Stimulated activated CD4-positive, alpha-beta T cell treated with anti-CD3 and anti-CD28 coated beads, Interleukin-12 subunit alpha, Interleukin-12 subunit beta, amount 100 ng/mL, for 48 hours (primary cell): ENCODE data around the gene SP7.
A peak's percentile ranks its signal among the peaks of the same experiment; 100 is the strongest.
"Not testable (repeated sequence)": the region's sequence is repeated elsewhere in the genome, so short reads cannot be mapped to it uniquely, and the experiment has no call there.

ENCODE experiments used
- DNase-seq, 3 donors: peaks; one replicate each; pipeline ENCODE4 v3.0.0-alpha.2; 2020; ENCODE audit warnings: low read depth in 2 of 3, low spot score in 1 of 3

SP7 gene

DNA sequence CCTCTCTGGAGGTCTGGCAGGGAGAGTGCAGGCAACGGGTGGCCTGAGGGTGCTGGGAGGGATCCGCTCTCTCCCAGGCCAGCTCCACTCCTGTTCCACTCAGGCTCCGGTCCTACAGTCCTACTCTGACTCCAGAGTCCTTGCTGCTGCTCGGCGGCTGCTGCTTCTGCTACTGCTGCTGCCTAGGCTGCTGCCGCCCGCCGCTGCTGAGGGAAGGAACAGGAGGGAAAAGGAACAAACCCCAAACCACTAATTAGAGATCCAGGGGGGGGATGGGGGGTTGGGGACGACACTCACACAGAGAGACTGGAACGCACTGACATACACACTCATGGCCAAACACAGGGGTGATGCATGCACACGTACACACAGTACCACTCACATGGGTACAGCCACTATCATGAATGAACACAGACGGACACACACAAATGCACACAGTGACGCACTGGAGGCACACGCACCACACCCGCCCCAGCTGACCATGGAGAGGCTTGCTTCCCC lies at the start of gene SP7:
Gene SP7, minus strand, starts transcription at position 174 of the 501 bp plus-strand sequence. CDS start 708 bp downstream, outside the sequence.
- no peak for DNase-seq

GRCh38 chr12:53383258-53383657 lies 47.1 kb upstream of the SP7 start:
- no peak for DNase-seq

DNA sequence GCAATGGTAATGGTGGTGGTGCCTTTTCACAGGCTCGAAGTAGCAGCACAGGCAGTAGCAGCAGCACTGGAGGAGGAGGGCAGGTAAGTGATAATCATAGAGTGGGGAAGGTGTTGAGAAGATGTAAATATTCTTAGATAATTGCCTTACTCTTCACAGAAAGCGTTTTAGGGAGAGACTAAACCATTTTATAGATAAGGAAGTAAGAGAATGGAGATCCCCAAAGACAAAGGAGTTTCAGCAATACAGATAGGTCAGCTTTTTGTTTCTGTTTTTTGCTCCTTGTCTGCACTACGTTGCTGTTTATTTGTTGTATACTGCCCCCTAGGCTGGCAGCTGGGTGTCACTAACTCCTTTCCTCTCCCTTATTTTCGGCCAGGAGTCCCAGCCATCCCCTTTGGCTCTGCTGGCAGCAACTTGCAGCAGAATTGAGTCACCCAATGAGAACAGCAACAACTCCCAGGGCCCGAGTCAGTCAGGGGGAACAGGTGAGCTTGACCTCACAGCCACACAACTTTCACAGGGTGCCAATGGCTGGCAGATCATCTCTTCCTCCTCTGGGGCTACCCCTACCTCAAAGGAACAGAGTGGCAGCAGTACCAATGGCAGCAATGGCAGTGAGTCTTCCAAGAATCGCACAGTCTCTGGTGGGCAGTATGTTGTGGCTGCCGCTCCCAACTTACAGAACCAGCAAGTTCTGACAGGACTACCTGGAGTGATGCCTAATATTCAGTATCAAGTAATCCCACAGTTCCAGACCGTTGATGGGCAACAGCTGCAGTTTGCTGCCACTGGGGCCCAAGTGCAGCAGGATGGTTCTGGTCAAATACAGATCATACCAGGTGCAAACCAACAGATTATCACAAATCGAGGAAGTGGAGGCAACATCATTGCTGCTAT lies 45.8 kb upstream of the SP7 start:
- DNase-seq, result no peak

DNA sequence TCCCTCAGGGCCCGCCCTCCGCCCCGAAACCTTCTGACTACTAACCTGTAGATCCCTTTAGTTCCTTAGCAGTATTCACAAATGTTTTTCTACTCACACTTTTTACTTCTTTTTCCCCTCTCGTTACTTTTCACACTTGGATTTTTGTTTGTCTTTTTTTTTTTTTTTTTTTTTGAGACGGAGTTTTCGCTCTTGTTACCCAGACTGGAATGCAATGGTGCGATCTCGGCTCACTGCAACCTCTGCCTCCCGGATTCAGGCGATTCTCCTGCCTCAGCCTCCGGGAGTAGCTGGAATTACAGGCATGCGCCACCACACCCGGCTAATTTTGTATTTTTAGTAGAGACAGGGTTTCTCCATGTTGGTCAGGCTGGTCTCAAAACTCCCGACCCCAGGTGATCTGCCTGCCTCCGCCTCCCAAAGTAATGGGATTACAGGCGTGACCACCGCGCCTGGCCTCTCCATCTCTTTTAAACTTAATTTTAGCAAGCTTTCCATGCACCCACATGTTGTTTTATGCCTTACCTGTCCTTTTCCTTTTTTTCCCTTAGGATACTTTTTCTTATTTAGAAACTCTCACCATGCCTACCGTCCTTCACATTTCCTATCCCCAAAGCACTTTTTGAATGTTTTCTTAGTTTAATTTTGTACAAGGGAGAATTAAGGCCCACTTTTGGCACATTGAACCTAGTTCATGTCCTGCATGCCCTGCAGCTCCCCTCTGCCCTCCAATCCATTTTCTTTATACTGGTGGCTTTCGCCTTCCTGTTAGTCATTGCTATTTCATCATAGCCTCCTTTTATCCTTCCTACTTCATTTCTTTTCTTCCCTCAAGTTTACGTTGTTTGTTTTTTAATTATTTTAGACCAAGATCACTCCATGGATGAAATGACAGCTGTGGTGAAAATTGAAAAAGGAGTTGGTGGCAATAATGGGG lies 44.9 kb upstream of the SP7 start:
- DNase-seq, result no peak

- DNase-seq, result peak; percentile 81 to 97 (median 82)
Measured at GRCh38 chr12:53380104-53380793, 44.1 kb upstream of the SP7 start, which contains the start of gene SP1. Gene SP1, plus strand, starts transcription at chr12:53380176. Its CDS starts 116 bp downstream, at chr12:53380292.

- peak; percentile 87 to 100 (median 99) for DNase-seq
Measured at GRCh38 chr12:53379389-53380103, 43.4 kb upstream of the SP7 start.

GRCh38 chr12:53378724-53379388 lies 42.7 kb upstream of the SP7 start:
- no peak for DNase-seq

- no peak for DNase-seq
Measured at GRCh38 chr12:53378222-53378621, 42.1 kb upstream of the SP7 start.

DNA sequence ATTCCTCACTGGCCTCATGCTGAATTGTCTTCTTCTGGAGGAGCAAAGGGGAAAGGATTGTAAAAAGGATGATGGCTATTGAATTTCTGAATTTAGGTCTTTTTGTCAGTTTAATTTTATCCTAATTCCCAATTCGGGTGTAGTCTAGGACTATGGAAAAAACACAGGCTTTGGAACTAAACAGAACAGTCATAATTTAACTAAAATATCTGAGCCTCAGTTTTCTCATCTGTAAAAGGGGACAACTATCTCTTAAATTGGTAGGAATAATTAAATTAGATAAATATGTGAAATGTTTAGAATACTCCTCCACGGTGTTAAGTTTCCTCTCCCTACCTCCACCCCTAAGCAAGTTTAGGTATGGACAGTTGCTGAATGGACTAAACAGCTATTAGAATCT lies 40.6 kb upstream of the SP7 start:
- no peak for DNase-seq

DNA sequence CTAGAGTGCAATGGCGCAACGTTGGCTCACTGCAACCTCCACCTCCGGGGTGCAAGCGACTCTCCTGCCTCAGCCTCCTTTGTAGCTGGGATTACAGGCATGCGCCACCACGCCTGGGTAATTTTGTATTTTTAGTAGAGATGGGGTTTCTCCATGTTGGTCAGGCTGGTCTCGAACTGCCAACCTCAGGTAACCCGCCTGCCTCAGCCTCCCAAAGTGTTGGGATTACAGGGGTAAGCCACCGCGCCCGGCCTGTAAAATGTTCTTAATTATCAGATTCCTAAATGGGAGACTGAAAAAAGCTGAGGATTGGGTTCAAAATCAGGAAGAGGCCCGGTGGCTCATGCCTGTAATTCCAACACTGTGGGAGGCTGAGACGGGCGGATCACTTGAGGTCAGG lies 38.1 kb upstream of the SP7 start:
- DNase-seq, result not testable (repeated sequence)

GRCh38 chr12:53373554-53374133 lies 37.5 kb upstream of the SP7 start:
- DNase-seq, result not testable (repeated sequence)

DNA sequence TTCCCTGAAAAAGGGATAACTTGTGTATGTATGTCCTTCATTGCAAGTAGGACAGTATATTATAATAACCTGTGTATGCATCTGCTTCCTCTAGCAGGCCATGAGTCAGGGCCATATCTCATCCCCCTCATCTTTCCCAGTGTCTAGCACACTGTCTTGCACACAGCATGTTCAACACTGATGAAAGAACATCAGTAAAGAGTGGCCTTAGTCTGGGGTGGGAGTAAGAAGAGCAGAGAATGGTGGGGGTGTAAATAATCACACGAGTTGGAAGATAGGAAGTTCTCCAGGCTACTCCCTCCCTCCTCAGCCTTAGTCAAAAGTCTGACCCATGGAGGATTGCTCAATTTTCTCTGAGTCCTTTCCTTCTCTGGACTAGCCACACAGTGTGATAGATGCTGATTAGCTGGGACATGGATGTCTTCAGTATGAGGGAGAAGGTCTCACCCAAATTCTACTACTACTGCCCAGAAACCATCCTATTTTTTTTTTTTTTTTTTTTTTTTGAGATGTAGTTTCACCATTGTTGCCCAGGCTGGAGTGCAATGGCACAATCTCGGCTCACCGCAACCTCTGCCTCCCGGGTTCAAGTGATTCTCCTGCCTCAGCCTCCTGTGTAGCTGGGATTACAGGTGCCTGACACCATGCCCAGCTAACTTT lies 29.2 kb upstream of the SP7 start:
- DNase-seq, result no peak

DNA sequence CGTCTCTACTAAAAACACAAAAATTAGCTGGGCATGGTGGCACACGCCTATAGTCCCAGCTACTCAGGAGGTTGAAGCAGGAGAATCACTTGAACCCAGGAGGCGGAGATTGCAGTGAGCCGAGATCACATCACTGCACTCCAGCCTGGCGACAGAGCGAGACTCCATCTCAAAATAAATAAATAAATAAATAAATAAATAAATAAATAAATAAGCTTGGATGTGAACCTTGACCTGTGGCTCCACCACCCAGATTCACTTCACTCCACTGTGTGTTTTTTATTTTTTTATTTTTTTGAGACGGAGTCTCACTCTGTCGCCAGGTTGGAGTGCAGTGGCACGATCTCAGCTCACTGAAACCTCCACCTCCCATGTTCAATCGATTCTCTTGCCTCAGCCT lies 25.5 kb upstream of the SP7 start:
- not testable (repeated sequence) for DNase-seq

DNA sequence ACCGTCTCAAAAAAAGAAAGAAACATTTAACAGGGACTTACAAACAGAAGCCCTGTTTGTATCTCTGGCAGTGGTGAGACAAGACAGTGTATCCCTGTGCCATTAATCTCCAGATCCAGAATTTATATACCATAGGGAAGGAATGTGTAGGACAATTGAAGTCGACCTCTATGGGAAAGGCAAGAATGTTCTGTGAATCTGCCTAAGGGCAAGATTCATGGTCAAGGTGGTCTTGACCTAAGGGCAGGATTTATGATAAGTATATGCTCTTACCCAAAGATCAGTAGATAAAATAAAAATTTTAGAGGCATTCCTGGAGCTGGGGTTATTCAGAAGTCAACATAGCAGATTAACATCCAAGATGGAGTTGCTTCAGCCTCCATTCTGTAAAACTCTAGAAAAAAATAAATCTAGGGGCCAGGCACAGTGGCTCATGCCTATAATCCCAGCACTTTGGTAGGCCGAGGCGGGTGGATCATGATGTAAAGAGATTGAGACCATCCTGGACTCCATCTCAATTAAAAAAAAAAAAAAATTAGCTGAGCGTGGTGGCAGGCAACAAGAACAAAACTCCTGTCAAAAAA lies 22.8 kb upstream of the SP7 start:
- no peak for DNase-seq

GRCh38 chr12:53355121-53355520 lies 19.0 kb upstream of the SP7 start:
- DNase-seq, result no peak

GRCh38 chr12:53353257-53353655 lies 17.1 kb upstream of the SP7 start:
- DNase-seq, result no peak

DNA sequence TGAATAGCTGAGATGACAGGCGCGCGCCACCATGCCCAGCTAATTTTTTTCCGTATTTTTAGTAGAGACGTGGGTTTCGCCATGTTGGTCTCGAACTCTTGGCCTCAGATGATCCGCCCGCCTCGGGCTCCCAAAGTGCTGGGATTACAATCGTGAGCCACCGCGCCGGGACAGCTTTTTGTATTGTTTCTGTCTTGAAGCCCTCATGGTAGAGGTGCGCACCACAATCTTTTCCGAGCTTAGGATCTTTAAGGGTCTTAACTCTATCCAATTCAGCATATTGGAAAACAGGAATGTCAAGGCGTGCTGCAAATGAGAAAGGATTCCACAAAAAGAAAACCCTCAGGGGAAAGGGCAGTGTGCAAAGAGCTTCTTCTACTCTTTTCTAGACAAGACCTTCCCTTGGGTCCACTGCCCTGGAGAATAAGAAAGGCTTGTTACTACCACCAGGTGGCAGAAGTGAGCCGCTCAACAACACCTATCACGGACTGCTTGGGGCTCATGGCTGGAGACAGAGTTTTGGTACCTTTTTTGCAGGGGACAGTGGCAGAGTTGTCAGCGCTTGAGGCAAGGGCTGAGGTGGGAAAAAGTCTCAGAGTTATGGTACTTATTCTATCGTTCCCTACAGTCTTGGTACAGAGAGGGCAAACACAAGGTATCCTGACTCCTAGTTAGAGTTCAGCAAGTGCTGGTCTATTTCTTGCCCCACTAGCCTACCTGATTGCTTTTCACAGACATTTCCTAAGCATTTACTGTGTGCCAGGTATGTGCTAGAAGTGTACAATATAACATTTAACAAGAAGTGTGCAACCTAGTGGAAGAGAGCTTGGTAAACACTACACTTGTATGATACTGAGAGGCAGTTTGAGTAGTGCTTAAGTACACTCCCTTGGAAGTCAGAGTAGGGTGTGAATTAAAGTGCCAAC lies 16.4 kb upstream of the SP7 start:
- peak; percentile 75 to 89 (median 75) for DNase-seq
